ENCODE data around the gene ALDH1B1. TPM values are rescaled to one million over a fixed set of nuclear protein-coding genes. Genes with fewer than 3 reads are reported as not detected.

ALDH1B1 gene
- total and polyA plus RNA-seq, 9 of the 15 experiments (the other 6 are each of a cell fraction or from before 2014, with no cell fraction given) = 8.6 to 46.5 (median 30.8) TPM

DNA sequence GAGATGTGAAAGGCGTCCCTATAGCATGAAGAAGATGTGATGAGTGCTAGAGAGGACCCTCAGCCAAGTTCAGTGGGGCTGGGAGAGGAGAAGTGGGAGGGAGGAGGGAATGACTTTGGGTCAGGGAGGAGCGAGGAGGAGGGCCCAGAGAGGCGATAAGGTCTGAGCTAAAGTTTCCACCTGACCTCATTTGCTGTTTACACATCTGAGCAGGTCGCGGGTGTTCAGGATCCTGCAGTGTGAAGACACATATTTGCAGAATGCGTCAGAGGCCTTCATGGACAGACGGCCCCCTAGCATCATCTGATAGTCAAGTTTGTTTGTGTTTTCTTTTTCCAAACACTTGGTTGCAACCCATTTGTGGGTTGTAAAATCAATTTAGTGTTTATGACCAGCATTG, 50.7 kb downstream of the ALDH1B1 start:
- H3K9me3 ChIP-seq (replicated peaks; ENCODE audit: control insufficient read depth, insufficient read depth, low read depth, low read length) = no peaks in the 10 kb centered on the region
- intact Hi-C loops (cut with micrococcal nuclease) = no loop called here
- H3K27ac ChIP-seq (ENCODE audit: extremely low read depth, low read depth, low read length) = no peak overlapping the region
- 0 out of 2 replicates have a peak, but pooled peaks cover 2% of the 10 kb centered on the region for H4K20me1 ChIP-seq (replicated peaks; ENCODE audit: control insufficient read depth, insufficient read depth, low read length)
- no peaks in the 10 kb centered on the region for H3K9me1 ChIP-seq (ENCODE audit: control insufficient read depth, insufficient read depth, low read length)
- TF ChIP-seq JUND (IDR thresholded peaks at IDR 0.05; ENCODE audit: borderline replicate concordance, low read depth, low read length) = peak; percentile 13; the same call in 1 of the 2 replicates
- TF ChIP-seq JUND (tag; IDR thresholded peaks at IDR 0.05; ENCODE audit: borderline replicate concordance, low read depth, low read length) = no peak; the same call in 2 of the 3 replicates
- peak; percentile 45 for TF ChIP-seq FOSL1 (tag; conservative IDR thresholded peaks at IDR 0.05)
- TF ChIP-seq CCNT2 (IDR thresholded peaks at IDR 0.05; ENCODE audit: borderline replicate concordance, extremely low read depth, insufficient read length, low read depth, low read length) = no peak
- TF ChIP-seq ZNF766 (CRISPR knock-in tag; conservative IDR thresholded peaks at IDR 0.05) = no peak
- TF ChIP-seq ZFP36 (IDR thresholded peaks at IDR 0.05; ENCODE audit: low read depth, low read length, partially characterized antibody) = no peak
- TF ChIP-seq RAD21 (CRISPR knock-in tag; conservative IDR thresholded peaks at IDR 0.05 in 1 of 2, IDR thresholded peaks at IDR 0.05 in 1 of 2) = no peak
- TF ChIP-seq, protein P1, sequence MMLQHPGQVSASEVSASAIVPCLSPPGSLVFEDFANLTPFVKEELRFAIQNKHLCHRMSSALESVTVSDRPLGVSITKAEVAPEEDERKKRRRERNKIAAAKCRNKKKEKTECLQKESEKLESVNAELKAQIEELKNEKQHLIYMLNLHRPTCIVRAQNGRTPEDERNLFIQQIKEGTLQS (IDR thresholded peaks at IDR 0.05) = 0 out of 2 replicates have a peak, but pooled peaks have one; percentile 16
- TF ChIP-seq, protein P1 (CRISPR knock-in tag; conservative IDR thresholded peaks at IDR 0.05) = no peak
- TF ChIP-seq, protein P2, sequence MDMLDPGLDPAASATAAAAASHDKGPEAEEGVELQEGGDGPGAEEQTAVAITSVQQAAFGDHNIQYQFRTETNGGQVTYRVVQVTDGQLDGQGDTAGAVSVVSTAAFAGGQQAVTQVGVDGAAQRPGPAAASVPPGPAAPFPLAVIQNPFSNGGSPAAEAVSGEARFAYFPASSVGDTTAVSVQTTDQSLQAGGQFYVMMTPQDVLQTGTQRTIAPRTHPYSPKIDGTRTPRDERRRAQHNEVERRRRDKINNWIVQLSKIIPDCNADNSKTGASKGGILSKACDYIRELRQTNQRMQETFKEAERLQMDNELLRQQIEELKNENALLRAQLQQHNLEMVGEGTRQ (CRISPR knock-in tag; IDR thresholded peaks at IDR 0.05) = no peak
- in situ Hi-C loops (cut with MboI) = no loop called here
- BruUV-seq (replicated peaks) = no TSS peak
- H3K9ac ChIP-seq (ENCODE audit: insufficient read depth in 1 of 2, low read depth in 2 of 2, low read length in 2 of 2) = no peak overlapping the region
- DNase-seq (ENCODE audit: extremely low read depth in 1 of 4, low spot score in 3 of 4) = no peak
- FAIRE-seq = no peak
- CTCF ChIA-PET (ENCODE audit: low intra/inter-chr PET ratio) = no interaction called here
- H3K4me1 ChIP-seq (replicated peaks in 1 of 2; ENCODE audit: control insufficient read depth in 2 of 2, insufficient read depth in 2 of 2, low read length in 2 of 2) = no peaks in the 10 kb centered on the region
- H3K27me3 ChIP-seq (ENCODE audit: control insufficient read depth in 2 of 2, insufficient read depth in 2 of 2, low read length in 2 of 2) = peaks cover 0 to 18% of the 10 kb centered on the region in 2 experiments; a peak in 2 of 5 replicates
- ATAC-seq = no peak
- H3K4me2 ChIP-seq (ENCODE audit: insufficient read depth, low read length) = no peak overlapping the region
- no peaks in the 10 kb centered on the region for H3K79me2 ChIP-seq (ENCODE audit: control insufficient read depth, insufficient read depth, low read length)
- H3K36me3 ChIP-seq (ENCODE audit: control insufficient read depth, insufficient read depth, low read length) = no peaks in the 10 kb centered on the region
- H3K4me3 ChIP-seq = no peak overlapping the region
- POLR2A ChIA-PET = interaction anchor here (1.0 kb wide), 1 partner anchor 14 kb away, joined by 3 read pairs; no protein-coding TSS in a partner anchor
- no peak overlapping the region for H2AFZ ChIP-seq (ENCODE audit: low read depth, low read length)
- 0% methylated on average over 6 of the region's 7 CpGs for WGBS (ENCODE audit: insufficient coverage, low coverage, missing lambda C conversion rate)
